DMS114 treated with DMSO at 0.1 percent for 48 hours (cell line): ENCODE measurements around the gene RAP1A.
"Not testable (repeated sequence)": the region's sequence is repeated elsewhere in the genome, so short reads cannot be mapped to it uniquely, and the experiment has no call there.

Source experiments
- DNase-seq: peaks from one replicate; lab custom pipeline; 2025; ENCODE audit not compliant: unreplicated experiment; lab: John Stamatoyannopoulos, UW

RAP1A gene

GRCh38 chr1:111734856-111735255 lies 115.3 kb downstream of the RAP1A start:
- DNase-seq: no peak

GRCh38 chr1:111735321-111735720 lies 115.7 kb downstream of the RAP1A start:
- DNase-seq: no peak

- DNase-seq: no peak
Observed at GRCh38 chr1:111735858-111736544, 116.4 kb downstream of the RAP1A start.

GRCh38 chr1:111736548-111737215 lies 117.1 kb downstream of the RAP1A start:
- no peak for DNase-seq

- DNase-seq: no peak
Observed at GRCh38 chr1:111737216-111738132, 117.9 kb downstream of the RAP1A start.

GRCh38 chr1:111738133-111738435 lies 118.5 kb downstream of the RAP1A start:
- DNase-seq: no peak

GRCh38 chr1:111738436-111739193 lies 119.0 kb downstream of the RAP1A start:
- no peak for DNase-seq

- DNase-seq: peak; percentile 68
Observed at GRCh38 chr1:111739194-111739924, 119.8 kb downstream of the RAP1A start, which contains the start of gene INKA2. Gene INKA2 (minus strand): TSS chr1:111739395. CDS start chr1:111739242, 153 bp downstream.

GRCh38 chr1:111739925-111740765 lies 120.6 kb downstream of the RAP1A start:
- DNase-seq: peak; percentile 54

GRCh38 chr1:111742292-111742691 lies 122.7 kb downstream of the RAP1A start:
- not testable (repeated sequence) for DNase-seq

- no peak for DNase-seq
Observed at GRCh38 chr1:111742938-111743549, 123.5 kb downstream of the RAP1A start.

GRCh38 chr1:111743679-111744101 lies 124.1 kb downstream of the RAP1A start:
- no peak for DNase-seq

- DNase-seq: no peak
Observed at GRCh38 chr1:111745675-111746613, 126.4 kb downstream of the RAP1A start.

GRCh38 chr1:111746614-111746999 lies 127.0 kb downstream of the RAP1A start:
- DNase-seq: no peak

GRCh38 chr1:111747282-111747734 lies 127.7 kb downstream of the RAP1A start:
- DNase-seq: peak; percentile 32

- DNase-seq: no peak
Observed at GRCh38 chr1:111747947-111748346, 128.4 kb downstream of the RAP1A start.

- DNase-seq: no peak
Observed at GRCh38 chr1:111749628-111750027, 130.0 kb downstream of the RAP1A start.

GRCh38 chr1:111750856-111751255 lies 131.3 kb downstream of the RAP1A start:
- no peak for DNase-seq
